ENCODE measurements around the gene PKN1.

DNA sequence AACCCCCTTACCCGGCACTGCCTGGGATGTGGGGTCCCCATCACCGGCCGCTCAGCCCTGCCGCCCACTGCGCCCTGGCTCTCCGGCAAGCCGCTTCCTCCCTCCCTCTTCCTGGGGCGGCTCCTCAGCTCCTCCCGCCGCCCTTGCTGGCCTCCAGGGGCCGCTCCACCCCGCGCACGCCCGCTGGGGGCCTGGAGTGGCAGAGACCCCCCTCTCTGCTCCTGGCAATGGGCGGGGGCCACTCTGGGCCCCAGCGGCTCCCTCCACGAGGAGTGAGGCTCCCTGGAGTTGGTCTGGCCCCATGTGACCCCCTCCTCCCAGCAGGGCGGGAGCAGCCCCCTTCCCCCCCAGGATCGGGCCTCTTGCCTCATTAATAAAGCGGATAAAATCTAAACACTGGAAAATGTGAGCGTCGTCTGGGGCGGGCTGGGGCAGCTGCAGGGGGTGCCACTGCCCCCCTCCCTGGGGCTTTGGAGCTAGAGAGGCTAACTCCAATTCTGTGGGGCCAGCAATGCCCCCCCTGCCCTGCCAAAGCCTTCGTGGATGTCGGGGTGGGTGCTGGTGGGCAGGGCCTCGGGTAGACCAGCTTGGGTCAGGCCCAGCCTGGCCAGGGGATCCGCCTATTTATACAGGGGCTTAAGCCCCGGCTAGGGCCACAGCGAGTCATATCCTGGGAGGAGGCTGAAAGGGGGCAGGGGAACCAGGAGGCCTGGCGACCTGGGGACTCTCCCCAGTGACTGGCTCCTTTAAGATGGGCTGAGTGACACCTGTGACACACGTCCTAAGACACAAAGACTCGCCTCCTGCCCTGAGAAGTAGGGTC, 42.4 kb downstream of the PKN1 start, which contains the start of gene PTGER1:
- no peak for TF ChIP-seq EZH2 (IDR thresholded peaks at IDR 0.05; ENCODE audit: borderline replicate concordance, low read length)
- TF ChIP-seq, protein P1, sequence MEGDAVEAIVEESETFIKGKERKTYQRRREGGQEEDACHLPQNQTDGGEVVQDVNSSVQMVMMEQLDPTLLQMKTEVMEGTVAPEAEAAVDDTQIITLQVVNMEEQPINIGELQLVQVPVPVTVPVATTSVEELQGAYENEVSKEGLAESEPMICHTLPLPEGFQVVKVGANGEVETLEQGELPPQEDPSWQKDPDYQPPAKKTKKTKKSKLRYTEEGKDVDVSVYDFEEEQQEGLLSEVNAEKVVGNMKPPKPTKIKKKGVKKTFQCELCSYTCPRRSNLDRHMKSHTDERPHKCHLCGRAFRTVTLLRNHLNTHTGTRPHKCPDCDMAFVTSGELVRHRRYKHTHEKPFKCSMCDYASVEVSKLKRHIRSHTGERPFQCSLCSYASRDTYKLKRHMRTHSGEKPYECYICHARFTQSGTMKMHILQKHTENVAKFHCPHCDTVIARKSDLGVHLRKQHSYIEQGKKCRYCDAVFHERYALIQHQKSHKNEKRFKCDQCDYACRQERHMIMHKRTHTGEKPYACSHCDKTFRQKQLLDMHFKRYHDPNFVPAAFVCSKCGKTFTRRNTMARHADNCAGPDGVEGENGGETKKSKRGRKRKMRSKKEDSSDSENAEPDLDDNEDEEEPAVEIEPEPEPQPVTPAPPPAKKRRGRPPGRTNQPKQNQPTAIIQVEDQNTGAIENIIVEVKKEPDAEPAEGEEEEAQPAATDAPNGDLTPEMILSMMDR (conservative IDR thresholded peaks at IDR 0.05 in 1 of 2, IDR thresholded peaks at IDR 0.05 in 1 of 2; ENCODE audit: extremely low read depth in 1 of 2, insufficient read depth in 1 of 2, low read depth in 1 of 2, low read length in 2 of 2), result no peak
